ENCODE measurements around the gene GMPPA.

The GMPPA gene

GRCh38 chr2:219498280-219499057 is at the start of gene GMPPA:
Gene GMPPA (plus strand): TSS chr2:219498891. CDS start chr2:219499976, 1,085 bp downstream.
- DNase-seq (ENCODE audit: low read depth in 2 of 2) = peak; percentile 81 to 86

GRCh38 chr2:219449609-219450008 is 49.1 kb upstream of the GMPPA start:
- no peak for DNase-seq (ENCODE audit: low read depth in 2 of 2)

- DNase-seq (ENCODE audit: low read depth in 2 of 2) = no peak
Observed at GRCh38 chr2:219451661-219452360, 46.9 kb upstream of the GMPPA start.

GRCh38 chr2:219452361-219453317 is 46.1 kb upstream of the GMPPA start:
- DNase-seq (ENCODE audit: low read depth in 2 of 2) = no peak

DNA sequence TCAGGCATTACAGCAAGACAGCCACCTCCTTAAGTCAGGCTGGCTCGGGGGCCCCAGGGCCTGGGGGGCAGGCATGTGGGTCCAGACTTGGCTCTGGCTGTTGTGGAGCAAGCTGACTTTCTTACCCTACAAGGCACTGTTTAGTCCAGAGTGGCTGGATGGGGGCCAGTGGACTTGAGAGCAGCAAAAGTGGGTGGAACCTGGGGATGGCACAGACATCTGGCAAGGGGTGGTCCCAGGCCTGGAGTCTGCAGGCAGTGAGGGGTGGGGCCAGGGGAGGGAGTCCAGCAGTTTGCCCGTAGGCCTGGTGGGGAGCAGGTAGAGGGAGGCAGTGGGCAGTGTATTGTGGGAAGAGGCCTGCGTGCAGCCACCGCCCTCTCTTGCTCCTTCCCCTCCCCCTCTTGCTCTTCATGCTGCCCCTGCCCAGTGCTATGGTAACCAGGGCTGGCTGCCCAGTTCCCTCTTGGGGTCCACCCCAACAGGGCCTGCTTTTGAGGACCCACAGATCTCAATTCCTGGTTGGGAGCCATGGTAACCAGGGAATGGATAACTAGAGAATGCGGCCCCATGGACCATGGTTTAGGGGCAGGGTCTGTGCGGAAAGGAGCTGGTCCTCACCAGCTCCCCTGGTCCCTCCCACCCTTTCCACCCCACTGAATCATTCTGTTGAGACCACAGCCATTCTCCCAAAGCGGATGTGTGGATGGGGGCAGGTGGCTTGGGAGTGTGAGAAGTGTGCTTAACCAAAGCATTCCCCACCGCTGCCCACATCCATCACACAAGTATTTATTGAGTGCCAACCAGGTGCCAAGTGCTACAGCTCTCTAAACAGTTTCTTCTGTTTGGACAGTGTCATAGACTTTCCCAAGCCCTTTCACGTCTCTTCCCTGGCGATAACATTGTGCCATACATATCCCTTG is 44.8 kb upstream of the GMPPA start:
- no peak for DNase-seq (ENCODE audit: low read depth in 2 of 2)

- DNase-seq (ENCODE audit: low read depth in 2 of 2) = no peak
Observed at GRCh38 chr2:219455581-219455980, 43.1 kb upstream of the GMPPA start.

- DNase-seq (ENCODE audit: low read depth in 2 of 2) = no peak
Observed at GRCh38 chr2:219457784-219458369, 40.8 kb upstream of the GMPPA start.

DNA sequence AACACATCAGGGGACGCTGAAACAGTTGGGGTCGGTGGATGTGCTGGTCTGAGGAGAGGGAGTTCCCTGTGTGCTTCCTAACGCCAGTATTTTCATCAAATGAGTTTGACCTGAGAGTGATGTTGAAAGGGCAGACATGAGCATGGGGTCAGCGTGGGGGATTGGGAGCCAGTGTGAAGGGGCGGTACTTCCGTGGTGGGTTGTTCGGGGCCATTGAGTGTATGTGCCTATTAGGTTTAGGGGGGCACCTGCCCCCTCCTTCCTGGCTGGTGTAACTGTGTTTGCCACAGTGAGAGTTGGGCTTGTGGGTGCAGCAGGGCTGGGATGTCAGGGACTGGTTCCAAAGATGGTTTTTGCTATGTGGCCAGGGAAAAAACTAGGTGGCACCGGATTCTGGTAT is 39.7 kb upstream of the GMPPA start:
- no peak for DNase-seq (ENCODE audit: low read depth in 2 of 2)

GRCh38 chr2:219459460-219460311 is 39.0 kb upstream of the GMPPA start:
- peak; percentile 21 to 41 for DNase-seq (ENCODE audit: low read depth in 2 of 2)

- no peak for DNase-seq (ENCODE audit: low read depth in 2 of 2)
Observed at GRCh38 chr2:219460424-219460926, 38.2 kb upstream of the GMPPA start.

- DNase-seq (ENCODE audit: low read depth in 2 of 2) = no peak
Observed at GRCh38 chr2:219461047-219461514, 37.6 kb upstream of the GMPPA start.

- DNase-seq (ENCODE audit: low read depth in 2 of 2) = no peak
Observed at GRCh38 chr2:219461669-219462068, 37.0 kb upstream of the GMPPA start.

GRCh38 chr2:219462349-219462748 is 36.3 kb upstream of the GMPPA start:
- no peak for DNase-seq (ENCODE audit: low read depth in 2 of 2)

GRCh38 chr2:219464286-219465032 is 34.2 kb upstream of the GMPPA start:
- no peak for DNase-seq (ENCODE audit: low read depth in 2 of 2)

- DNase-seq (ENCODE audit: low read depth in 2 of 2) = no peak
Observed at GRCh38 chr2:219465659-219466561, 32.8 kb upstream of the GMPPA start.

- DNase-seq (ENCODE audit: low read depth in 2 of 2) = no peak
Observed at GRCh38 chr2:219466816-219467735, 31.6 kb upstream of the GMPPA start.

DNA sequence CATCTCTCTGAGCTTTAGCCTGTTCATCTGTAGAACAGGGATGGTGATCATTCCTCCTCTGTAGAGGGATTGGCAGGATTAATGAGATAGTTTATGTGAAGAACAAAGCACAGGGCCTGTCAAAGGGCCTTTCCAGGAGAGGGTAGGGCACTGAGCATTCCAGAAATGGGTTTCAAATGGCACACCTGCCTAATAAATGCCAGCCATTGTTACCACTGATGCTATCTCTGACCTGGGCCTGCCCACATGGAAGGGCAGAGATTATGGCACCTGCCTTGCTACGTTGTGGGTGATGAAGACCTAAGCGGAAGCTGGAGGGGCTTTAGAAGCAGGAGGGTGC is 31.0 kb upstream of the GMPPA start:
- DNase-seq (ENCODE audit: low read depth in 2 of 2) = no peak
